ENCODE data around the gene CTNND2. TPM values are rescaled to one million over a fixed set of nuclear protein-coding genes. Genes with fewer than 3 reads are reported as not detected.

Gene CTNND2
- total and polyA plus RNA-seq, 4 donors = 0.30 to 2.2 (median 0.71) TPM

Small RNA genes within 50 kb of the gene (small RNA-seq; reads per million reads assigned to genes)
- gene RNU6-429P (ENCODE audit: low replicate concordance) = not detected
